Posterior cingulate gyrus (tissue), 11 donors: ENCODE results near the gene RFT1.

Source experiments
- DNase-seq, 10 donors: peaks; one replicate each; pipeline versions ENCODE4 v3.0.0 to v3.0.0-alpha.2; 2020 to 2021; ENCODE audit warnings: mixed read lengths in 3 of 10
- intact Hi-C: fragments of 100-400 bp; cut with DNase I; formaldehyde crosslinking; loops from one replicate; pipeline ENCODE4 v1.15.1; 2023

RFT1 gene, protein sequence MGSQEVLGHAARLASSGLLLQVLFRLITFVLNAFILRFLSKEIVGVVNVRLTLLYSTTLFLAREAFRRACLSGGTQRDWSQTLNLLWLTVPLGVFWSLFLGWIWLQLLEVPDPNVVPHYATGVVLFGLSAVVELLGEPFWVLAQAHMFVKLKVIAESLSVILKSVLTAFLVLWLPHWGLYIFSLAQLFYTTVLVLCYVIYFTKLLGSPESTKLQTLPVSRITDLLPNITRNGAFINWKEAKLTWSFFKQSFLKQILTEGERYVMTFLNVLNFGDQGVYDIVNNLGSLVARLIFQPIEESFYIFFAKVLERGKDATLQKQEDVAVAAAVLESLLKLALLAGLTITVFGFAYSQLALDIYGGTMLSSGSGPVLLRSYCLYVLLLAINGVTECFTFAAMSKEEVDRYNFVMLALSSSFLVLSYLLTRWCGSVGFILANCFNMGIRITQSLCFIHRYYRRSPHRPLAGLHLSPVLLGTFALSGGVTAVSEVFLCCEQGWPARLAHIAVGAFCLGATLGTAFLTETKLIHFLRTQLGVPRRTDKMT

DNA sequence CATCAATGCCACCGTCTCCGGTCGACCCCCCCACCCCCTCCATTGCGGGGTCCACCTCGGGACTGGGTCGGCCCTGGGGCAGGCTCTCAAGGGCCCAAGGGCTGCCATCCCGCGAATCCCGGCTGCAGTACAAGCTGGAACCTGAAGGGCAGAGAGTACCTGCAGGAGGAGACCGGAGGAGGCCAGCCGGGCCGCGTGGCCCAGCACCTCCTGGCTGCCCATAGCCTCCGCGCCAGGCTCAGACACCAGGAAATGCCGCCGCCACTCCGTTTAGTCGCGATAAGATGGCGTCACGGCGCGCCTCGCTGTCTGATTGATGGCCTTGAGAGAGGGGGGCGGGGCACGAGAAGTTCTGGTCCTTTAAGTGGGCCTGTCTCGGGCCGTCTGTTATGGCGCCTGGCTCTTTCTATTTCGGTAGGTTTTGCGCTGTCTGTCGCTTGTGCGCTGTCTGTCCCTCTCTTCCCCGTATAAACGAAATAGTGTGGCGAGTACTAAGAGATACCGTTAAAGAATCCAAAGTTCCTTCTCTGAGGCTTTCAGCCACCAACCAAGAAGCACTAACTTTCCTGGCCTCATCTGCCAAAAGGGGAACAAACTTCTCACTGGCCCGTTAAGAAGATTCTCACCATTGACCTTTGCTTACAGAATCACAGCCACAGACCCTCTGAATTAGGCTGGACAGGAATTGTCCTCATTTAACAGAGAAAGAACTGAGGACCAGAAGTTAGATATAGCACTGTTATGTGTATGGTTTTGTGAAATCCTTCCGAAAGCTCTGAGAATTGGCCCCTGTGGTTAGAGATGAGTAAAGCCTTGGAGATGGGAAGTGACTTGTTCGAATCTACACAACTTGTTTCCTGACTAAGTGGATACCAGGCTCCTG lies at the start of gene RFT1:
Gene RFT1, minus strand, starts transcription at position 257 of the 883 bp plus-strand sequence. Its CDS starts 35 bp downstream, at position 222.
- intact Hi-C loops = loop anchor here (2.0 kb wide), 1 partner anchor 30 kb away; the partner anchor contains the start of gene PRKCD
- peak; percentile 93 to 99 (median 96) for DNase-seq

DNA sequence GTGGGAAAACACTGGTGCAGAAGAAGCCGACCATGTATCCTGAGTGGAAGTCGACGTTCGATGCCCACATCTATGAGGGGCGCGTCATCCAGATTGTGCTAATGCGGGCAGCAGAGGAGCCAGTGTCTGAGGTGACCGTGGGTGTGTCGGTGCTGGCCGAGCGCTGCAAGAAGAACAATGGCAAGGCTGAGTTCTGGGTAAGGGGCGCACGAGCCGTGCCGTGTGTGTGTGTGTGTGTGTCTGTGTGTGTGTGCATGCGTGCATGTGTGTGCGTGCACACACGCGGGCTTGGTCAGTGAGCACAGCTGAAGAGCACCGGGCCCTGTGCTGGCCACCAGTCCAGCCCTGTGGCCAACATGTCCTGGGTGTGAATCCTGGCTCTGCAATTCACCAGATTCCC lies 49.3 kb upstream of the RFT1 start:
- DNase-seq = no peak
- intact Hi-C loops = no loop called here

DNA sequence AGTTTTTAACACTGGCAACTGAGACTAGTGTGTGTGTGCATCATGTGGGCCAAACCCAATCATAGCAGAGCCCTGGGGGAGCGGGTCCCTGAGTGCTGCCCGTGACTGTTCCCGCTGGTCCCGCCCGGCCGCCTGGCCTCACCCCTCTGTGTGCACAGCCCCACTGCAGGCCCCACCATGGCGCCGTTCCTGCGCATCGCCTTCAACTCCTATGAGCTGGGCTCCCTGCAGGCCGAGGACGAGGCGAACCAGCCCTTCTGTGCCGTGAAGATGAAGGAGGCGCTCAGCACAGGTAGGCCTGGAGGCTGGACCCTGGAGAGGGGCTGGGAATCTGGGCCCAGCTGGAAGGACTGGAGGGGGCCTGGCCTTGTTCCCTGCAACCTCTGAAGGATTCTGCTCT lies 48.0 kb upstream of the RFT1 start:
- intact Hi-C loops = no loop called here

DNA sequence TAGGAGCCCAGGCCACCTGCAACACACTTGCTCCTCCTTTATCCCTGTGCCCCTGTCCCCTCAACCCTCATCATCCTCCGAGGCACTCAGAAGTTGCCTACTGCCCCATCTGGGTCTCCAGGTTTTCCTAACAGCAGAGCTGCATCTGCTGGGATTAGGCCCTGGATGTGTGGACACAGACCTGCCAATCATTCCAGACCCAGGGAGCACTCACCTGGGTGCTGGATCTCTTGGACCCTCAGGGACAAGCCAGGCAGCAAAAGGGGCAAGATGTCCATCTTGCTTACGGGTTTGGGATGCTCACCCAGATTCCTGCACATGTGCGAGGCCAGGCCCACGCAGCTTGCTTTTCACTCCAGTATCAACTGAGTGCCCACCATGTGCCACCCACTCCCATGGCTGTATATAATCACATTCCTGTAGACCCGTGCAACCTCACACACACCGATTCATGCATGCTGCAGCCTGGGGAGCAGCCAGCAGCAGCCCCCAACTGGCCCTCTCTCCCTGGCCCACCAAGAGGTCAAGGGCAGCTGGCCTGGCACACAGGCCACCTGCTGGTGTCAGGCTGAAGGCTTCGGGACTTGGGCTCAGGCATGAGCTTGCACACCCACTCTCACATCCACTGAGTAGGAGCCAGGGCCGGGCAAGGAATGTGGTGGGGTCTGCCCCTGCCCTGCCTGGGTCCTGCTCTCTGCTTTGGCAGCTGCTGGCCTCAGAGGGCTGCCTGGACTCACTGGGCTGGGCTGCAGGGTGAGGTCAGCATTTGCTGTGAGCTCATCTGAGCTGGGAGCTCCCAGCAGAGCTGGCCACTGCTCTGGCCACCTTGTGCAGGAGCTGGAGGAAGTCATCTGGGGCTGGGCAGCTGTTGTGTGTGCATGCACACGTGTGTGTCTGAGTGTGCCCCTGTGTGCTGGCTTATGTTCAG lies 45.6 kb upstream of the RFT1 start:
- DNase-seq = no peak
- intact Hi-C loops = no loop called here

More for the DNA sequence above, 48.0 kb upstream of the RFT1 start:
- DNase-seq = no peak

DNA sequence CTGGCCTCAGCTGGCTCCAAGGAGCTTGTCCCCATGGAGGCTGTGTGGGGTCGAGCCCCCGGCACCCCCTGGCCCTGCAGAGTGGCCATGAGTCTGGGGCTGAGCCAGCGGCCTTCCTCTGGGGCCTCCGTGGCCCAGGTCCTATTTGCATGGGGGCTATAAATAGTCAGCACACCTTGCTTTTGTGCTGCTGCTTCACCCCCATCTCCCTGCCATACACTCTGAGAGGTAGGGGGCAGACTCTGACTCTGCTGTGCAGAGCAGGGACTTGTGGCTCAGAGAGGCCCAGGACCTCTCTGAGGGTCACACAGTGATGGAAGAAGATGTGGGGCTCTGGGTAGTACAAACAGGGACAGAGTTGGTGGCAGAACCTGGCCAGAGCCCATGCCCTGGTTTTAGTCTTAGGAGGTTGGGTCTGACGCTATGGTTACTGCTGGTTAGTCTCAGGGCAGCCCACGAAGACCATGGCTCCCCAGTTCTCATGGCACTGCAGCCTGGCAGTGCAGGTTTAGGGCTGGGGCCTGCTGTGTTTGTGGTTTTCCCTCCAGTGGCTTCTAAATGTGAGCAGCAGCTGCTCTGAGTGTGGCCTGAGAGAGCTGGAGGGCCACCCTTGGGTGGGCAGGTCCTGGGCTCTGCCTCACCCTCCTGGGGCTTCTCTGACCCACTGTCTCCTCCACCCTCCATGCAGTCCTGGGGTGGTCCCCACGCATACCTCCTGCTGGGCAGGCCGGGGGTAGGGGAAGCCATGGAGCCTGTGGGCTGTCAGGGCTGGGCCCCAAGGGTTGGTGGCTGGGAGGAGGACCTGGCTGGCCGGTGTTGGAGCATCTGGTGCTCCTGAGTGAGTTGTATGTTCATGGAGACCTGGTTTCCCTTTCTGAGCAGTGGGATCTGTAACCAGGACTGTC lies 44.4 kb upstream of the RFT1 start:
- intact Hi-C loops = no loop called here

DNA sequence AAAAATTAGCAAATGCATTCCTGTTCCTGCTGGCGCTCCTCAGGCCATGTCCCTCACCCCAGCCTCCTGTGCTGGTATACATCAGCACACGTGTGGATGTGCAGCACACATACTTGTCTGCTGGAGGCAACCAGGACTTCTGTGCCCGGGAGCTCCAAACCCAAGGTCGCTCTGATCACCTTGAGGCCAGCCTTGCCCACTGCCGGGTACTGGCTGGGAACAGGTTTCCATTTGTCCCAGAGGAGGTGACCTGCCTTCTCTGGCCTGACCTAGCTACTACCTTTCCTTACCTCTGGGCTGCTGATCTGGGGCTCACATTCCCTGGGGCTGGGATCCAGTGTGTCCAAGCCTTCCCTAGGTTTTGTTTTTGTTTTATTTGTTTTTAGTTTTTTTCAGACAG lies 42.9 kb upstream of the RFT1 start:
- DNase-seq = no peak
- intact Hi-C loops = no loop called here

More for the DNA sequence above, 44.4 kb upstream of the RFT1 start:
- no peak for DNase-seq

DNA sequence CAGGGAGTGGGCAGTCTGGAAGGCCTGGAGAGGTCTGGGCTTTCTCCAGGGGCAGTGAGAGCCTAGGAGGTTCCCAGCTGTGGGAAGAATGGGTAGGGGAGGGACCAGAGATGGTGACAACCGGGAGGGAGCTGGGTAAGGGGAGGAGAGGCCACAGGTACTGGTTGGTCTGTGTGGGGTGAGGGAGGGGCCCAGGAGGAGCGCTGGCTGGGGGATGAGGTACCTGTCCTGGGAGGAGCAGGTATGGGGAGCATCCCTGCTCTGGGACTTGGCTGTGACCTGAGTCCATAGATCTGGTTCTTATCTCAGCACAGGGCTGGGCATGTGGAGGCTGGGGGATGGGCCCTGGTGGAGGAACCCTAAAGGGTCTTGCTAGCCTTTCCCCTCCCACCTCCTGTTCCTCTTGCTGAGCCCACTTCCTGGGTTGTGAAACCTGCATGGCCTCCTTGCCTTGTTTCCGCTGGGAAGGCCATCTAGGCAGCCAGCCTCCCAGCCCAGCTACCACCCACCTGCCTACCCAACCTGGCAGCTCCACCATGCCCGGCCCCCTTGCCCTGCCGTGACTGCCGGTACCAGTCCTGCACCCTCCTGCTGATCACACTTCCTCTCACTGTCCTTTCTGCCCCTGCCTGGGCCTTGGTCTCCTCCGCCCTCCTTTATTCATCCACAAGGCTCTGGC lies 41.7 kb upstream of the RFT1 start:
- DNase-seq = no peak
- intact Hi-C loops = no loop called here

DNA sequence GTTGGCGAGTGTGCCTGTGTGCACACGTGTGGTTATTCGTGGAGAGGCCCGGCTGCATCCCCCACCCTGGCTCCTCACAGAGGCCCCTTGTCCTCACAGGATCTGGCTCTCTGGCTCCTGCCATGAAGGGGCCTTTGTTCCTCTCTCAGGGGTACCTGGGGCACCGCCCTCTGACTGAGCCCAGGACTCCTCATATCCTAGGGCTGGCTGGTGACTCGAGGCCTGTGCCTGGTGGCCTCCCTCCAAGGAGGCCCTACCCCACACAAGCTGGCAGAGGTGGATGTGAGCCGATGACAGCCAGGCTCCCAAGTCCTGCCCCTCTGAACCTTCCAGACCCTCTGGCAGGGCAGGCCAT lies 40.8 kb upstream of the RFT1 start:
- intact Hi-C loops = no loop called here

DNA sequence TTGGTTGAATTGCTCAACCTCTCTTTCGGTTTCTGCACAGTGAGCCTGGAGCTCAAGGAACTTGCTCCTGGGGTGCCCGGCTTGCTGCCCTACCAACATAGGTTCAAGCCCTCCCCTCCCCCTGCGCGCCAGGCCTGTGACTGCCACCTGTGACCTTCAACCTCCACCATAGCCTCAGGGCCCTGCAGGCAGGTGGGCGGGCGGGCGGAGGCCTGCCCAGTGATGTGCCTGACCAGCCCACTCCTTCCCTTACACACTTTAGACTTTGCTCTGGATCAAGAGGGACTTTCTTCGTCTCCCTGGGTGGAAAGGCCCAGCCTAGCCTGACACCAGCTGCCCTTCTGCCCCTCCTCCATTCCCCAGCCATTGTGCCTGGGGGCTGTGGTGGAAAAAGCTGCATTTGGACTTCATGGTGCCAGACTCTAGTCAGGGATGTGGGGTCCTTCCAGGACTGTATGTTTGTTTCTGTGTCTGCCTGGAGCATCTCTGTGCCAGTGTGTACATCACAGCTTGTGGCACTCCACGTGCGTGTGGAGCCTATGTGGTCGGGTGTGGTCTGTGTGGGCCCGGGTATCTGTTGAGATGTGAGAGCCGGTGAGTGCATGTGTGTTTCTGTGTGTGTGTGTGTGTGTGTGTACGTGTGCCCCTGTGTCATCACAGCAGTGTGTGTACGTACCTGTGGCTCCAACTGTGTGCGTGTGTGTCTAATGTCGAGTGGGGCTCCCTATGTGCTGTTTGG lies 40.3 kb upstream of the RFT1 start:
- no peak for DNase-seq
- intact Hi-C loops = no loop called here

More for the DNA sequence above, 40.8 kb upstream of the RFT1 start:
- no peak for DNase-seq

DNA sequence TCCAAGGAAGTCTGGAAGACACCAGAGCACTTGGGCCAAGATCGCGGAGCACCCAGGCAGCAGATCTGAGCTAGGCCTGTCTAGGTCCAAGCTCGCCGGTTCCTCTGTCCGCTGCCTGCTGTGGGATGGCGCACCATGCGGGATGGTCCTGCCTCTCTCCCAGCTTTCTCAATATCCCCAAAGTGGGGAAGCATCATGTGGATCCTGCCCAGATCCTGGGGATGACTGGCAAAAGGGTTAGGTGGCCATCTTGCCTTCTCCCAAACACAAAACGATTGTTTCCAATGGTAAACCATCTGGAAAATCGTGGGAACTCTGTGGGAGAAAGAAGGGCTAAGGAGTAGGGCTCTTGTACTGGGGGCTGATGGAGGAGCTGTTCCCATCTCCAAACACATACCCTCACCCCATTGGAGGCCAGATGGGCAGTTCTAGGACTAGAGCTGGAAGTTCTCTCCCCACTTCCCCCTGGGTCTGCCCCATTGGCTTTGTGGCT lies 39.6 kb upstream of the RFT1 start:
- no peak for DNase-seq
- intact Hi-C loops = no loop called here

DNA sequence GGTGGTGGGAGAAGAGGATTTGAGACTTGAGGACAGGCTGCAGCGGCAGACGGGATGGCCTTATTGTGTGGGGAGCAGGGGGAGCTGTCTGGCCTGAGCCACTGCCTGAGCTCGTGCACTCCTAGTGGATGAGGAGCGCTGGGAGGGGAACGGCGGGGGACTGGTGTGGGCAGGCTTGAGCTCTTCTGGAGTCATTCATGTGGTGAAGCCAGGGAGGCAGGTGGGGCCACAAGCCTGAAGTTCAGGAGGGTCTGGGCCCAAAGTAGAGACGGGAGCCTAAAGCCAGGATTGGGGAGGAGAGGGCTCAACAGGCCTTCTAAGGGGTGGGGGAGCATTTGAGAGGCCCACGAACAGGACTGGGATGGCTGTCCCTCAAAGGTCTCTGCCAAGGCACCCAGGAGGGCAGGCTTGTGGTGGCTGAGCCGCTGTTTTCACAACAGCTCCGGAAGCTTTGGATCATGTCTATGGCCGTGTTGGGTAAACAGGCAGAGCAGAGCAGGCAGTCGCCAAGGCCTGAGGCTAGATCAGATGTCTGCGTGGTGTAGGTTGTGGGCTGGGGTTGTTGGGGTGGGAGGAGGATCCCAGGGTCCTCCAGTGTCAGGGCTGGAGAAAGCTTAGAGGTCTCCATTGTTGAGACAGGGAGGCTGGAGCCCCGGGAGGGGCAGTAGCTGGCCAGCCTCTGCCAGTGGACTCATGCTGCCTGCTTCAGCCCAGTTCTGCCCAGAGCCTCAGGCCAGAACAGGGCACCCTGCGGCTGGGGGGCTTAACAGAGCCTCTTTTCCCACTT lies 39.0 kb upstream of the RFT1 start:
- no peak for DNase-seq
- intact Hi-C loops = no loop called here

DNA sequence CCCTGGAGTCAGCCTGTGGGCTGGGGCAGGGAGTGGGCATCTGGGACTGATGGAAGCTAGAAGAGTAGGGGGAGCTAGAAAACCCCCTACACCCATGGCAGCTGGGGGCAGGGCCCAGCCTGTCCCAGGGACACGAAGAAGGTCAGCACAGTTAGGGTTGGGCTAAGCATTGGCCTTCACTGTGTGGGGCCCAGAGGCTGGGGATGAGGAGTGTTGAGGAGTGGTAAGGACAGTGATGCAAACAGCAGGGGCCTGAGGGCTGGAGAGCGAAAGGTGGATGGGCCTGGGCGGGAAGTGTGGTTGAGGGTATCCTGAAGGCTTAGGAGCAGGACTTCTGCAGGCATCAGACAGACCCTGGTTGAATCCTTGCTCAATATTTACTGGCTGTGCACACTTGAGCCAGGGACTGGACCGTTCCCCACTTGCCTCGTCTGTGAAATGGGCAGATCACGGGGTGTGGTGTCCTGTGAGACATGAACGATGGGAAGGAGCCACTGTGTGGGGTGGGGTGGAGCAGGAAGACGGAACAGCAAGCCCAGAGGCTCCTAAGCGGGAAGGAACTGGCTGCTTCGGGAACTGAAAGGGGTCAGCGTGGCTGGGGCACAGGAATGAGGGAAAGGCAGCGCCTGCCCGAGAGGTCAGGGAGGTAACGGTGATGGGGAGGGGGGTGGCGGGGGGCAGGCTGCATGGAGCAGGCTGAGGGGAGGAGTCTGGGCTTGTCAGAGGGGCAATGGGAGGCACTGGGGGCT lies 38.1 kb upstream of the RFT1 start:
- no peak for DNase-seq
- intact Hi-C loops = no loop called here

DNA sequence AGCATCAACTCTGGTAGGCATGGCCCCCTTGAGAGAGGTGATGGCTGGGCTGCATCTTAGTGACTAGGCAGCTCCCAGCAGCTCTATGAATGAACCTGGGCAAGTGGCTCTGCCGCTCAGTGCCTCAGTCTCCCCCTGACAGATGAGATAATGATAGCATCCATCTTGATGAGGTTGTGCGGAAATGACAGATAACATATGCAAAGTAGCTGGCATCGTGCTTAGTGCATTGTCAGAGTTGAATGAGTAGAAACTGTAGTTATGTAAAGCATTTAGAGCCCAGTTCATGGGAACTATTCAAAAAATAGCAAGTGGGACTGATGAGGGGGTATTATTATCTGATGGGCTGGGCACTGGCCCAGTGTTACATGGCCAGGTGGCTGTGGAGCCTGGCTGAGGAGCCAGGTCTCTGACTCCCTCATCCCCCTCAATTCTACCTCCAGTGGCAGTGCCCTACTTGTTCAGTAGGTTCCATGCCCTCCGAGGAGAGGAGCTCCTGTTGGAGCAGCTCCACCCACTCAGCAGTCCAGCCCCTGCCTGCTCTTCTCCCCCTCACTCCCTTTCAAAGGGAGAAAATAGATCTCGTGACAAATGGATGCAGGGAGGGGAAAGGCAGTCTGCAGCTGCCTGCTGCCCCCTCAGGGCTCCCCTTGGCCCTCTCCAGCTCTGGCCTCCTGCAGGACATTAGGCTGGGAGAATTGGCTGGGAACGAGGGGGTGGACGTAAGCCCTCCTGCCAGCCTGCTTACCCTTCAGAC lies 37.4 kb upstream of the RFT1 start:
- intact Hi-C loops = no loop called here
- no peak for DNase-seq

DNA sequence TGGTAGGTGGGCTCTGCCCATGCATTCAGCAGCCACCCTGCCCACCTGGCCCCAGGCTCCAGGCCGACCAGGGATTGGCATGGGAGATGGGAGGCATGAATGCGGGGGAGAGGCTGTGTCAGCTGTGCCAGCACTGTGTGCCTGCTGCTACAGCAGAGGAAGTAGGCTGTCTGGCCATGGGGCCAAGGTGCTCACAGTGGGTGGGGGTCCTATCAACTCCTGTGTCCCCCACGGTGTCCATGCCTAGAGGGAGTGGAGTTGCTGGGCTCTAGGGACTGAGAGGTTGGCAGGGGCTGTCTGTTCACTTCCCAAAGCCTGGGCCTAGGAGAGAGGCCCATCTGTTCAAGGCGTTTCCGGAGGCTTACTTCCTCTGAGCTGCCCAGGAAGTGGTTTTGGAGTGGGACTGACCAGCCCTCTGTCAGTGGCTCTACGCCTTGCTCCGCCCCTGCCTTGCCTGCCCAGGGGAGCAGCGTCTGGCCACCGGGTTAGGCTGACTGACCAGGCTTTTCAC lies 36.6 kb upstream of the RFT1 start:
- intact Hi-C loops = no loop called here
- DNase-seq = peak in 5 of 10 donors; percentile 30 to 92 (median 82)

DNA sequence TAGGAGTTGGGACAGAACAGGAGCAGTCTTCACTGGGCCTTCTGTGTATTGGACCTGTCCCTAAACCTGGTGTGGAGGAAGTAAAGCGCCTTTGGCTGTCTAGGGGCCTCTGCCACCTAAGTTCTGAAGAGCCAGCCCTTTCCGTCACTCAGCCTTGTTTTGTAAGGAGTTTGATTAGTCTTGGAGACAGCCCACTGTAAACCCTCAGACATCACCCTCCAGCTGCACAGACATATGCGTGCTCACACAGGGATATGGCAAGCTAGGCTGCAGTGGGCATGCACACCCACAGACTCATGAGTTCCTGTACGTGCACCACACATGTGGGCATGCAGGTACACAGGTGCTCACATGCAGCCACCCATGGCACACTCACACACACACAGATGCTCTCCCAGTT lies 36.0 kb upstream of the RFT1 start:
- no peak for DNase-seq

More for the DNA sequence above, 36.0 kb upstream of the RFT1 start:
- intact Hi-C loops = no loop called here
